H1 (cell line): ENCODE data around the gene SFN. TPM values are rescaled to one million over a fixed set of nuclear protein-coding genes. Genes with fewer than 3 reads are reported as not detected.
"Not testable (repeated sequence)": the region's sequence is repeated elsewhere in the genome, so short reads cannot be mapped to it uniquely, and the experiment has no call there.

ENCODE experiments used
- CTCF ChIA-PET: fragments of 300-600 bp; sonication (Branson Sonifier 250); formaldehyde crosslinking; loops from one replicate; lab custom pipeline; 2021; ENCODE audit not compliant: partially characterized antibody; lab: Charles Lee
- POLR2A ChIA-PET: fragments of 300-600 bp; sonication (Branson Sonifier 250); formaldehyde crosslinking; loops from one replicate; lab custom pipeline; 2021; ENCODE audit warnings: inconsistent platforms; ENCODE audit not compliant: partially characterized antibody; lab: Charles Lee
- DNase-seq, 2 experiments: peaks; one replicate each; pipeline versions ENCODE4 v3.0.0 to v3.0.0-alpha.2; 2010 to 2022; ENCODE audit warnings: low spot score in 2 of 2, low read depth in 1 of 2, mixed read lengths in 1 of 2
- FAIRE-seq: peaks from 2 replicates; lab custom pipeline; 2011; peaks lifted over from hg19 to GRCh38; lab: Jason Lieb, UNC
- H2AFZ ChIP-seq: 2 replicates; pipeline ENCODE4 v1.8.1; 2012; ENCODE audit warnings: low read length, inconsistent platforms
- H2AK5ac ChIP-seq: 2 replicates; pipeline ENCODE4 v1.6.1; 2013; ENCODE audit warnings: low read depth, low read length
- H2BK120ac ChIP-seq: replicated peaks from 2 replicates; pipeline ENCODE3; 2013; ENCODE audit warnings: low read depth, low read length, inconsistent platforms
- H2BK12ac ChIP-seq: 2 replicates; pipeline ENCODE4 v1.6.1; 2013; ENCODE audit warnings: low read depth, low read length
- H2BK15ac ChIP-seq: 2 replicates; pipeline ENCODE4 v1.6.1; 2013; ENCODE audit warnings: low read length
- H2BK20ac ChIP-seq: 2 replicates; pipeline ENCODE4 v1.6.1; 2013; ENCODE audit warnings: low read length
- H2BK5ac ChIP-seq: 2 replicates; pipeline ENCODE4 v1.6.1; 2013; ENCODE audit warnings: low read depth, low read length
- H3K14ac ChIP-seq: 2 replicates; pipeline ENCODE4 v1.6.1; 2013; ENCODE audit warnings: inconsistent platforms; ENCODE audit not compliant: insufficient read length
- H3K18ac ChIP-seq: 2 replicates; pipeline ENCODE4 v1.6.1; 2013; ENCODE audit warnings: low read length; ENCODE audit errors: extremely low read depth
- H3K23ac ChIP-seq: 2 replicates; pipeline ENCODE4 v1.6.1; 2013; ENCODE audit warnings: inconsistent platforms; ENCODE audit not compliant: insufficient read length
- H3K23me2 ChIP-seq: 2 replicates; pipeline ENCODE4 v1.6.1; 2013; ENCODE audit warnings: low read depth, low read length
- H3K27ac ChIP-seq: 2 replicates; pipeline ENCODE4 v1.6.1; 2011; ENCODE audit warnings: low read depth, low read length, inconsistent platforms
- H3K27me3 ChIP-seq, 4 experiments: replicated peaks in 1 of 4; 1 replicate in 1 of 4; 2 replicates in 3 of 4; pipeline versions ENCODE4 v1.6.1 to v1.8.1; 2011 to 2013; ENCODE audit warnings: low read length in 3 of 4, mild to moderate bottlenecking in 3 of 4, inconsistent platforms in 2 of 4, mixed read lengths in 2 of 4, moderate library complexity in 1 of 4; ENCODE audit not compliant: control insufficient read depth in 3 of 4, insufficient read depth in 3 of 4; ENCODE audit errors: extremely low read depth in 1 of 4
- H3K36me3 ChIP-seq, 4 experiments: 2 replicates each; pipeline versions ENCODE4 v1.6.1 to v1.8.1; 2011 to 2013; ENCODE audit warnings: mild to moderate bottlenecking in 4 of 4, low read length in 3 of 4, moderate library complexity in 2 of 4, control low read depth in 1 of 4, inconsistent platforms in 1 of 4; ENCODE audit not compliant: insufficient read depth in 4 of 4, control insufficient read depth in 2 of 4
- H3K4ac ChIP-seq: replicated peaks from 2 replicates; pipeline ENCODE3; 2013; ENCODE audit warnings: low read length, low read depth, mixed read lengths, inconsistent platforms; ENCODE audit not compliant: insufficient read length
- H3K4me1 ChIP-seq, 4 experiments: replicated peaks in 1 of 4; 1 replicate in 1 of 4; 2 replicates in 3 of 4; pipeline versions ENCODE4 v1.6.1 to v1.8.1; 2011 to 2013; ENCODE audit warnings: low read length in 3 of 4, inconsistent platforms in 2 of 4, mixed read lengths in 1 of 4; ENCODE audit not compliant: insufficient read depth in 4 of 4, control insufficient read depth in 3 of 4
- H3K4me2 ChIP-seq, 2 experiments: 2 replicates each; pipeline versions ENCODE4 v1.6.1 to v1.8.1; 2011 to 2013; ENCODE audit warnings: low read depth in 2 of 2, low read length in 2 of 2, control low read depth in 1 of 2, inconsistent platforms in 1 of 2, mild to moderate bottlenecking in 1 of 2; ENCODE audit not compliant: insufficient read depth in 1 of 2
- H3K4me3 ChIP-seq, 4 experiments: fragments of 200-600, 300-600 bp in 1 of 4; sonication (generic), shearing (Covaris generic), sonication (Bioruptor Twin) in 1 of 4; 2 replicates each; pipeline versions ENCODE4 v1.5.1 to v1.8.1; 2011 to 2016; ENCODE audit warnings: low read length in 4 of 4, low read depth in 3 of 4, control low read depth in 2 of 4, inconsistent platforms in 2 of 4, mild to moderate bottlenecking in 2 of 4, mixed read lengths in 1 of 4, moderate library complexity in 1 of 4; ENCODE audit not compliant: insufficient read depth in 2 of 4; ENCODE audit errors: extremely low read depth in 1 of 4
- H3K56ac ChIP-seq: replicated peaks from 2 replicates; pipeline ENCODE3; 2013; ENCODE audit warnings: low read depth, mild to moderate bottlenecking, mixed read lengths, low read length, inconsistent platforms; ENCODE audit not compliant: insufficient read length
- H3K79me1 ChIP-seq: 2 replicates; pipeline ENCODE4 v1.6.1; 2013; ENCODE audit warnings: low read depth, low read length, control low read depth
- H3K79me2 ChIP-seq, 2 experiments: 2 replicates each; pipeline versions ENCODE4 v1.6.1 to v1.8.1; 2012 to 2013; ENCODE audit warnings: low read length in 2 of 2, mild to moderate bottlenecking in 2 of 2, inconsistent platforms in 1 of 2; ENCODE audit not compliant: insufficient read depth in 2 of 2, control insufficient read depth in 1 of 2
- H3K9ac ChIP-seq, 4 experiments: replicated peaks in 1 of 4; 1 replicate in 1 of 4; 2 replicates in 3 of 4; pipeline versions ENCODE4 v1.6.1 to v1.8.1; 2011 to 2013; ENCODE audit warnings: low read depth in 3 of 4, low read length in 3 of 4, control low read depth in 2 of 4, mild to moderate bottlenecking in 2 of 4, moderate library complexity in 2 of 4, inconsistent platforms in 1 of 4; ENCODE audit errors: extremely low read depth in 1 of 4
- H3K9me3 ChIP-seq, 2 experiments: 2 replicates each; pipeline versions ENCODE4 v1.6.1 to v1.8.1; 2012 to 2013; ENCODE audit warnings: mild to moderate bottlenecking in 2 of 2, moderate library complexity in 2 of 2, control low read depth in 1 of 2, inconsistent platforms in 1 of 2, low read depth in 1 of 2, low read length in 1 of 2, mixed read lengths in 1 of 2; ENCODE audit not compliant: insufficient read depth in 2 of 2
- H4K20me1 ChIP-seq, 2 experiments: replicated peaks in 1 of 2; 2 replicates each; pipeline versions ENCODE3 to v1.8.1; 2011 to 2013; ENCODE audit warnings: inconsistent platforms in 2 of 2, low read length in 2 of 2, mild to moderate bottlenecking in 1 of 2; ENCODE audit not compliant: insufficient read depth in 2 of 2, control insufficient read depth in 1 of 2
- H4K5ac ChIP-seq: 2 replicates; pipeline ENCODE4 v1.6.1; 2013; ENCODE audit warnings: low read length, low read depth, mixed read lengths, inconsistent platforms; ENCODE audit not compliant: insufficient read length
- H4K8ac ChIP-seq: 2 replicates; pipeline ENCODE4 v1.8.0; 2013; ENCODE audit warnings: mild to moderate bottlenecking, moderate library complexity, low read length, inconsistent platforms; ENCODE audit not compliant: insufficient read depth; ENCODE audit errors: extremely low read depth
- H4K91ac ChIP-seq: replicated peaks from 2 replicates; pipeline ENCODE3; 2013; ENCODE audit warnings: low read length, mixed read lengths, inconsistent platforms; ENCODE audit not compliant: insufficient read length
- WGBS, 2 experiments: shearing (Covaris generic) in 1 of 2; methylation state at CpG; one replicate each; pipeline versions ENCODE4 v1.1.6 to v1.1.7; 2013 to 2015; ENCODE audit warnings: low lambda C conversion rate in 2 of 2, mixed read lengths in 2 of 2, inconsistent platforms in 1 of 2, low coverage in 1 of 2, missing lambda C conversion rate in 1 of 2; ENCODE audit not compliant: insufficient replicate concordance in 2 of 2, insufficient coverage in 1 of 2, insufficient read length in 1 of 2; ENCODE audit errors: extremely low coverage in 1 of 2, missing lambda C conversion rate in 1 of 2; 5-methylcytosine and 5-hydroxymethylcytosine counted together
- polyA plus RNA-seq, 7 experiments: library from polyadenylated mRNA; depleted of rRNA in 3 of 7; stranded (reverse) in 5 of 7; unstranded in 2 of 7; fragments of >200 nt in 5 of 7; fragments of 200-250 nt in 2 of 7; gene quantifications; 1 replicate in 5 of 7; 2 replicates in 1 of 7; 4 replicates in 1 of 7; pipeline versions ENCODE4 v1.2.1 to v1.2.3, GENCODE V29; 2011 to 2013; ENCODE audit warnings: missing spikeins in 2 of 7, mixed read lengths in 2 of 7
- total RNA-seq: library from RNA; stranded (reverse); fragmentation: NEBNext Ultra II Directional; extraction: Animal tissue kit (Norgen Biotek cat#: 25700); gene quantifications from 2 replicates; pipeline ENCODE4 v1.2.1, GENCODE V29; 2021

SFN gene
- total and polyA plus RNA-seq, 2 of the 8 experiments (the other 6 are each of a cell fraction or from before 2014, with no cell fraction given): 3.3 to 3.9 TPM

DNA sequence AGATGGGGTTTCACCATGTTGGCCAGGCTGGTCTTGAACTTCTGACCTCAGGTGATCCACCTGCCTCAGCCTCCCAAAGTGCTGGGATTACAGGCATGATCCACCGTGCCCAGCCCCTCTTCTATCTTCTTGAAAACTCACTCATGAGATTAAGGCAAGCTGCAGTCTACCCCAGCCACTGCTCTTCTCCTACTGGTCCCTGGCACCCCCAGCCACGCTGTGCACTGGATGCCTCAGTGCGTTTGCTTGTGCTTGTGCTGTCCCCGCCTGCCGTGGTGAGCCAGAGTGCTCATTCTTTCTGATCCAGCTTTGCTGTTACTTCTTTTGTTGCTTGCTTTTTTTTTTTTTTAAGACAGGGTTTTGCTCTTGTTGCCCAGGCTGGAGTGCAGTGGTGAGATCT is 25.3 kb upstream of the SFN start:
- H3K9me3 ChIP-seq, H3K4me1 ChIP-seq, H3K14ac ChIP-seq, H3K4me3 ChIP-seq, H2BK15ac ChIP-seq, H3K23me2 ChIP-seq, H2BK5ac ChIP-seq, H4K8ac ChIP-seq, H4K5ac ChIP-seq, H3K79me1 ChIP-seq, H2BK12ac ChIP-seq, H3K79me2 ChIP-seq, H3K4ac ChIP-seq, POLR2A ChIA-PET, H4K91ac ChIP-seq, H3K9ac ChIP-seq, H3K23ac ChIP-seq, H3K56ac ChIP-seq, H2AFZ ChIP-seq, DNase-seq, FAIRE-seq, H3K18ac ChIP-seq, H4K20me1 ChIP-seq, H2AK5ac ChIP-seq, H2BK120ac ChIP-seq, H3K27me3 ChIP-seq, H3K4me2 ChIP-seq, H3K27ac ChIP-seq, H2BK20ac ChIP-seq: not testable (repeated sequence)
- 91% methylated on average over 5 of the region's 5 CpGs; no CpG with 5 or more reads in 1 of the 2 experiments for WGBS, 2 experiments
- CTCF ChIA-PET: interaction anchor here (0.7 to 12.8 kb wide), 4 partner anchors 9 to 38 kb away, joined by 5 to 125 read pairs (median 16); partner anchors contain the start of gene SFN
- peaks cover 2 to 18% (median 10%) of the 10 kb centered on the region in 4 experiments; a peak in 6 of 8 replicates for H3K36me3 ChIP-seq
